HG02798 (cell line): ENCODE measurements around the gene ARHGAP12.
"Not testable (repeated sequence)": the region's sequence is repeated elsewhere in the genome, so short reads cannot be mapped to it uniquely, and the experiment has no call there.

ENCODE experiments used
- ATAC-seq: cut with Tn5 transposase; IDR thresholded peaks from one replicate; pipeline ENCODE4 v1.9.1; 2021; ENCODE audit warnings: mild to moderate bottlenecking; ENCODE audit not compliant: unreplicated experiment, poor library complexity

The ARHGAP12 gene

DNA sequence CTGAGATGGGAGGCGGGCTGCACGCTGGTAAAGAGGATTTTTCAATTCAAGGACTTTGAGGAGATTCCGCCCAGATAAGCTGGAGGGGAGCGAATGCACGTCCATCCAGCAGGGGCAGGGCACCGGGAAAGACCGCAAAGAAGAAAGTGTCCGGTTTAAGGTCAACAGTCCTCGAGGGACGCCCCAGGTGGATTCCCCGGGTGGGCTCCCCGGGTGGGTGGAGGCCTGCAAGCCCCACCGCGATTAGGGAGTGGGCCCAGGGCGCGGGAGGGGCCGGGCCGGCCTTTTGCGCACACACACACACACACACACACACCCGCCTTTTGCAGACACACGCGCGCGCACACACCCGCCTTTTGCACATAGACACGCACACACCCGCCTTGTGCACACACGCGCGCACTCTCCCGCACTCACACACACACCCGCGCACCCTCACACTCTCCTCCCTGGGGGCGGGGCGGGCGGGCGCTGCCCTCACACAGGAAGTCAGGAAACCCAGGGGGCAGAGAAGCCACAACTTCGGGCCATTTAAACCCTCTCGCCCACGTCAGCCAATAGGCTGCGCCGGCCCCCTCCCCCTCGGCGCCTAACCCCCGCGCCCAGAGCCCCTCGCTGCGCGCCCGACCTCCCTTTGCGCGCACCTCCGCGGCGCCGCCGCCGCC, 615 bp downstream of the ARHGAP12 start:
- ATAC-seq = peak; percentile 31

DNA sequence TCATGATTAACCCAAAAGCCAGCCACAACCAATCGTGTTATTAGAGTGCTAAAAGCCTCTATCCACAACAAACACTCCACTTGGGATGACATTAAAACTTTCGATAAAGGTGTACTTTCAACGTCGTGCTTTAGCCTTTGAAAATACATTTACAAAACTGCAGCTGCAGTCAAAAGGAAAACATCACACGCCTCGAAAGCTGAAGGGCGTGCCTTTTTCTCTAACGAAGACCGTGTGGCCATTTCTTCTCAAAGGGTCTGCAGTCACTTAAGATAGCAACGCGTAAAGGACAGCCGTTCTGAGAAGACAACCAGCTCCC, 1.1 kb downstream of the ARHGAP12 start:
- ATAC-seq = no peak

DNA sequence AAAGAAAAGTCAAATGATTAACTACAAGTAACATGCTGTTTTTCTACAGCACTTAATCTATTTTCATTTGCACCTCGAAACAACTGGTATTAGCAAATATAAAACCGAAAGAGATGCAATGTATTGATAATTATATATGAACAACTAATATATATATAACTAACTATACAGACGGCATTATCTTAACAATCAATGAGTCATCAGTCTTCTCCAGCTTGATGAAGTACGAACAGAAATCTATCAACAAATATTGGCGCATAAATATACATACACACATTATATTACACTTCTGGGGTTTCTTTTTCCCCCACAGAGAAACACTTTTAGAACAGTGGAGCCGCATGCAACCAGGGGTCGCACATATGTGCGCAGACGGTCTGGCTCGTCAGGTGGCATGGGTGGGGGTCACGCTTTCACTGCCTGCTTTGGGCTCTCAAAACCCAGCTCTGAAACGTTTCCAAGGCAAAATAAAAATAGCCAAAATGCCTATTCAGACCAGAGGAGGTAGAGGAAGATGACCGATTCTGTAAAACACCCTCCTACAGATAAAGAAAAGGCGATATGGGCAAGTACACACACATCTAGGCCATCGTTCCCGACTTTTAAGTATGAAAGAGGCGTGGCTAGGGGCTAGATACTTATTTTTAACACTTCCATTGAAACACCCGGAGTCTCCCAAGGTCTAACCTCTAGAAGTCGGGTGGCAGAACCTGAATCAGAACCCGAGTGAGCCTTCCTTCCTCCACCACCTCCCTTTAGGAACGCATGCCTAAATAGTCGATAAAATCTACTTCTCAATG, 1.7 kb downstream of the ARHGAP12 start:
- ATAC-seq = no peak

DNA sequence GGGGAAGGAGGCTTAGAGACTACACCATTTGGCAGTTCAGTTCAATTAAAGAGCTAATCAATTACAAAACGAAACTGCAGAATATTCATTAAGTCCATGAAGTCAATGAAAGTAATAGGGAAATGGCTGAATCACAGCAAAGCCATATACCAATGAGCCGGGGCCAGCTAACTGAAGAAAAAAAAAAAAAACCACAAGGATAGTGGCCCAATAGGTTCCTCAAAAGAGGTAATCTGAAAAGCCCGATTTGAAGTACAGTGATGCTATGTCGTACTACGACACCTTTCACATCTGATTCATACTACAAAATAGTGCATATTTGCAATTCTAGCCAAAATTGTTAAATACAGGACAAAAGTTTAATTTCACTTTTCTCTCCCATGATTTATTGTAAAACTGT, 2.5 kb downstream of the ARHGAP12 start:
- ATAC-seq = no peak

DNA sequence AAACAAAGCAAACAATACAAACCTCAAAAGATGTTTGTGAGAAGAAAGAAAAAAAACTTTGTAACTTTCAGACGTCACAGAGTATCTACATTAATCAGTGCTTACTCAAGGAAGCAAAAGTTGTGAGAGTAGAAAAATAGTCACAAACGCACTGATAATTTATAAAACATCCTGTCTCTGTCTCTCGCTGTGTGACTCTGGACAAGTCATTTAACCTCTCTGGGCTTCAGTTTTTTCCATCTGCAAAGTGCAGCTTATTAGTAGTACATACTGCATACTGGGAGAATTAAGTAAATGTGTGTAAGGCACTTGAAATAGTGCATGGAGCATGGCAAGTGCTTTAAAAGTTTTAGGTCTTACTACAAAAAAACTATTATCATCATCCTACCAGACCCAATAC, 3.8 kb downstream of the ARHGAP12 start:
- ATAC-seq = no peak

DNA sequence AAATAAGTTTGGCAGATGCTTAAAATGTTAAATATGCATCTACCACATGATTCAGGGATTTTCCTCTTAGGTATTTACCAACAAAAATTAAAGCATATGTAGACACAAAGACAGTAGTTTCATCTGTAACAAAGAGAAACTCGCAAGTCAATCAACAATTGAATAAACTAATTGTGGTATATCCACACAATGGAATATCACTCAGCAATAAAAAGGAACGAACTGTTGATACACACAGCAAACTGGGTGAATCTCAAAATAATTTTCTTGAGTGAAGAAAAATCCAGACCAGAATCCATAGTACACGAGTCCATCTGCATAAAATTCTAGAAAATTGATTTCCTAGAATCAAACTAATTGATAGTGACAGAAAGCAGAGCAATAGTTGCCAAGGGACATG, 5.2 kb downstream of the ARHGAP12 start:
- no peak for ATAC-seq

DNA sequence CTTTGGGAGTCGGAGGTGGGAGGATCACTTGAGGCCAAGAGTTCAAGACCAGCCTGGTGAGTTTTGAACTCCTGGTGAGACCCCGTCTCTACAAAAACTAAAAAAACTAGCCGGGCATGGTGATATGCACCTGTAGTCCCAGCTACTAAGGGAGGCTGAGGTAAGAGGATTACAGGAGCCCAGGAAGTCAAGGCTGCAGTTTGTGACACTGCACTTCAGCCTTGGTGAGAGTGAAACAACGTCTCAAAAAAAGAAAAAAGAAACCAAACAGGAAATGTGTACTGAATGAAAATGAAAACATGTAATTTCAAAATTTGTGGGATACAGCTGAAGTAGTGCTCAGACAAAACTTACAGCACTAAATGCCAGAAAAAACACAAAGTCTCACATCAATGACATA, 7.6 kb downstream of the ARHGAP12 start:
- peak; percentile 55 for ATAC-seq

DNA sequence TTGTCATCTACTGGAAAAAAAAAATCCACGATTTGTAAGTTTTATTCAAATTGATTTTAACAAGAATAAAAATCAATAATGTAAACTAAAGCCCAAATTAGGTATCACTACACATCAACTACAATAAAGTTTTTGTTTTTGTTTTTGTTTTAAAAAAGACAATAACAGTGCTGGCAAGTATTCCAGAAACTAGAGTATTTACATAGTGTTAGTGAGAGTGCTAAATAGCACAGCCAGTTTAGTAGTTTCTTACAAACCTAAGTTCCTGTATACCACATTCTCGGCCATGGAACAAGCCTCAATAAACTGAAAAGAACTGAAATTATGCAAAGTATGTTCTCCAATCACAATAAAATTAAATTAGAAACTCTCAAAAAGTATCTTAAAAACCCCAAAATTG, 8.1 kb downstream of the ARHGAP12 start:
- ATAC-seq = peak; percentile 72

DNA sequence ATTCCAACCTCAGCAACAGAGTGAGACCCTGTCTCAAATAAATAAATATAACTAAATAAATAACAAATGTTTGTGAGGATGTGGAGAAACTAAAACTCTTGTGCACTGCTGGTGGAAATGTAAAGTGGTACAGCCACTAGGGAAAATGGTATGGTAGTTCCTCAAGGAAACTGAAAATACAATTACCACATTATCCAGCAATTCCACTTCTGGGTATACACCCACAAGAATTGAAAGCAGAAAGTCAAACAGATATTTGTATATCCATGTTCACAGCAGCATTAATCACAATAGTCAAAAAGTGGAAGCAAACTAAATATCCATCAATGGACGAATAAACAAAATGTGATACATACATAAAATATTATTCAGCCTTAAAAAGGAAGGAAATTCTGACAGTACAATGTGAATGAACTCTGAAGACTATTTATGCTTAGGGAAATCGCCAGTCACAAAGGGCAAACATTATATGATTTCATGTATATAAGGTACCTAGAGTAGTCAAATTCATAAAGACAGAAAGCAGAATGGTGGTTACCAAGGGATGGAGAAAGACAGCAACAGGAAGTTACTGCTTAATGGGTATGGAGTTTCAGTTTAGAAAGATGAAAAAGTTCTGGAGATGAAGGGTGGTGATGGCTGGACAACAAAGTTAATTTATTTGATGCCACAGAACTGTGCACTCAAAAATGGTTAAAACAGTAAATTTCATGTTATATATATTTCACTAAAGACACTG, 9.8 kb downstream of the ARHGAP12 start:
- no peak for ATAC-seq

DNA sequence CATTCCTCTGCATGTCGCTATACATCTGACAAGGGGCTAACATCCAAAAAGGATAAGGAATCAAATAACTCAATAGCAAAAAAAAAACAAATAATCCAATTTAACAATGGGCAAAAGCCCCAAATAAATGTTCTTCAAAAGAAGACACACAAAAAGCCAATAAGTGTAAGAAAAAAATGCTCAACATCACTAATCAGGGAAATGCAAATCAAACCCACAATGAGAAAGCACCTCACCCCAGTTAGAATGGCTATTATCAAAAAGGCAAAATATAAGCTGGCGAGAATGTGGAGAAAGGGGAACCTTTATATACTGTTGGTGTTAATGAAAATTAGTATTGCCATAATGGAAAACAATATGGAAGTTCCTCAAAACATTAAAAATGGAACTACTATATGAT, 14.3 kb downstream of the ARHGAP12 start:
- ATAC-seq = no peak

DNA sequence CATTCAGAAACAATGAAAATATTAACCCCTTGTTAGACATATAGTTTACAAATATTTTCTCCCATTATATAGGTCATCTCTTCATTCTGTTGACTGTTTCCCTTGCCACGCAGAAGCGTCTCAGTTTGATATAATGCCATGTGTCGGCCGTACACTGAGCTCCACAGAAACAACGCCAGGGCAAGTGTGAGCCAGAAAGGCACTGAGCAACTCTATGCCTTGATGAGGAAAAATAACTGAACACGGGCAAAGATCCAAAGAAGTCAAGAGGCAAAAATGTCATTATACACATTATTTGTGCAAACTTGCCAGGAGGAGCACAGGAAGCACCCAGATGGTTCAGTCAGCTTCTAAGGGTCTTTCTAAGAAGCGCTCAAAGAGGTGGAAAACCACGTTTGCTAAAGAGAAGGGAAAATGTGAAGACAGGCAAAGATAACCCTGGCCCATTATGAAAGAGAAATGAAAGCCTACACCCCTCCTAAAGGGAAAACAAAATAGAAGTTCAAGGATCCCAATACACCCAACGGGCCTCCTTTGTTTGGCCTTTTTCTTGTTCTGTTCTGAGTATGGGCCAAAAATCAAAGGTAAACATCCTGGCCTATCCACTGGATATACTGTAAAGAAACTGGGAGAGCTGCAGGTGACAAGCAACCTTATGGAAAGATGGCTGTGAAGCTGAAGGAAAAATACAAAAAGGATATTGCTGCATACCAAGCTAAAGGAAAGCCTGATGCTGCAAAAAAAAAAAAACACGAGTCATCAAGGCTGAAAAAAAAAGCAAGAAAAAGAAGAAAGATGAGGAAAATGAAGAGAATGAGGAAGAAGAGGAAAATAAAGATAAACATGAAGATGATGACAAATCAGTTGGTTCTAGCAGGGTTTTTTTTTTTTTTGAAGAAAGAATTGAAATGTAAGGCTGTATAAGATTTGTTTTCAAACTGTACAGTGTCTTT, 15.5 kb downstream of the ARHGAP12 start:
- ATAC-seq = no peak

DNA sequence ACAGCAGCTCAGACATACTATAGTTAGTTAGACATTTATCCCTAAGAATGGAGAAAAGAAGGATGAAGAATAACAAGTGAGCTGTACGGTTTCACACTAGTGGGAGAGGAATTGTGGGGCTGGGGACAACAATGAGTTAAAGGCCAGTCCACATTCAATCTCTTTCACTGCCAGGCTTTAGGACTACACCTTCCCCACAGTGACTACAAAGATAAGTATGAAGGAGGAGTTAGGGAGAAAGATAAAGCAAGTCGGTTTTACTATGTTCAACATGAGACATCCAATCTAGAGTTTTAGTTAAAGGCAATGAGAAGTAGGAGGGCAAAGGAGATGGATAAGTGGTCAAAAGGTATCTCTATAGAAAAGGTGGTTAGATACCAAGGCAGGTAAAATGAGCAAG, 16.3 kb downstream of the ARHGAP12 start:
- no peak for ATAC-seq

DNA sequence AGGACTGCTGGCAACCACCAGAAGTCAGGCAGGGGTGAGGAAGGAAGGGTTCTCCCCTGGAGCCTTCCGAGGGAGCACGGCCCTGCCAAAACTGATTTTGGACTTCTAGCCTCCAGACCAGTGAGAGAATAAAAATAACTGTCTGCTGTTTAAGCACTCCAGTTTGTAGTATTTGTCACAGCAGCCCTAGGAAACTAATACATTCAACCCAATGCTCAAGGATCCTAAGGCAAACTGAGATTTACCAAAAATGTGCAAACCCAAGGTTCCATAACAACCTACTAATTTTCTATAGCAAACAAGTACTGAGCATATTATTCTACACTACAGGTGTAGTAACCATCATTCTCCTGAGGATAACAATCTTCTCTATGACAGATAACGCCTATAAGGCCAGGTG, 18.6 kb downstream of the ARHGAP12 start:
- ATAC-seq = no peak

DNA sequence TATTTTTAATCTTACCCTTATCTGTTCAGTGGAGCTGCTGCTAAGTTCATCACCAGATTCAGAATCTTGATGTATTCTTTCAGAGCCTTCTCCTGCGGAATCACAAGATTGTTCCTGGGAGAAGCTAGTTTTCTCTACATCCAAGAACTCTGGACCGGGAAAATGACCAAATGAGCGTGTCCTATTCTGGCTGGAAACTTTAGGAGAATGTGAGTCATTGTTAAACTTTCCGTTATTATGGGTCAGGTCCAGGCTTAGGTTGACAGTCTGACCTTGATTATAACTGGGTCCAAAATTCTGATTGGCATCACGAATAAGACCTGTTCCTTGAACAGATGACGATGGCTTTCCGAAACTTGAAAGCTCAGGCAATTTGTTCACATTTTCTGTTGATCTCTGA, 20.5 kb downstream of the ARHGAP12 start:
- ATAC-seq = no peak

DNA sequence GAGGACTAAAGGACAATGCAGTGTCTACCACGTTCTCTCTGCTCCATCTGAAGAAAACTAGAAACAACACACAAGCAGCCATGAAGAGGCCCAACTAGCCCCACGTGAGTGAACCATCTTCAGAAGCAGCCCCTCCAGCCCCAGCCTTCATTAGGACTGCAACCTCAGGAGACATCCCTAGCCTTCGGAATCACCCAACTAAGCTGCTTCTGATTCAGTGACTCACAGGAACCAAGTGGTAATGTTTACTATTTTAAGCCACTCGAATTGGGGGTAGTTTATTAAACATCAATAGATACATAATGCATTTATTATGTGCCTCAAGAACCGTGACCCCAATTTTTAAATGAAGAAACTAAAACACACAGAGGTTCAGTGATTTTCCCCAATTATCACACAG, 22.6 kb downstream of the ARHGAP12 start:
- no peak for ATAC-seq

DNA sequence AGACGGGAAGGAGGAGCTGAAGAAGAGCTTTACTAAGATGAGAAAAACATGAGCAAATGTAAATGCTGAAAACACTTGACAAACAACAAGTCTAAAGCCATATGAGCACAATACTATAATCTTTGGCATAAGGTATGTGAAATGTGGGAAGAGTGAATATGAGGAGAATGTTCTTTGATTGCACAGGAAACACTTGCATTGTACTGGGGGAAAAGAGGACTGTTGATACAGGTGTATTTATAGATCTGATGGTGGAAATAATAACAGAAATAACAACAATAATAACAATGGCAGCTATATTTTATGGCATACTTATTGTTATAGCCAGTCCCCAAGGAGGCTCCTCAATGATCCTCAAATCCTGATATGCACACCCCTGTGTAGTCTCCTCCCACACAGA, 23.0 kb downstream of the ARHGAP12 start:
- no peak for ATAC-seq

DNA sequence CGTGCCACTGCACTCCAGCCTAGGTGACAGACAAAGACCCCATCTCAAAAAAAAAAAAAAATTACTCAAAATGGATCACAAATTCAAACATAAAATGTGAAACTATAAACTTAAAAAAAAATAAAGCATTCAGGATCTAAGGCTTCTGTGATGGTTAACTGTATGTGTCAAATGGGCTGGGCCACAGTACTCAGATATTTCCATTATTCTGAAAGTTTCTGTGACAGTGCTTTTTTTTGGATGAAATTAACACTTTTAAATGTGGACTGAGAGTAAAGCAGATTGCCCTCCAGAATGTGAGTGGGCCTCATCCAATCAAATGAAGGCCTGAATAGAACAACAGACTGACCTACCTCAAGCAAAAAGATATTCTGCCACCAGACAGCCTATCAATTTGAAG, 26.0 kb downstream of the ARHGAP12 start:
- ATAC-seq = no peak

DNA sequence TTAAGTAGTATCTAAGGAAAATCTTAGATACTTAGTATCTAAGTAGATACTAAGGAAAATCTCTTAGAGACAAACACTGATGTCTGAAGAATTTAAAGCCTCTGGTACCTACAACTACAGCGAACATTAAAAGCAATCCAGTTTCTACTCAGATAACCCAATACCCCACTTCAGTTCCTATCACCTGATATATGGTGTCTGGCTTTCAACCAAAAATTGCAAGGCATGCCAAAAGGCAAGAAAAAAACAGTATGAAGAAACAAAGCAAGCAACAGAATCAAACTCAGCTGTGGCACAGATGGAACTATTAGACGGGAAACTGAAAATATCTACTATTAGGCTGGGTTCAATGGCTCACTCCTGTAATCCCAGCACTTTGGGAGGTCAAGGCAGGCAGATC, 31.1 kb downstream of the ARHGAP12 start:
- ATAC-seq = no peak

DNA sequence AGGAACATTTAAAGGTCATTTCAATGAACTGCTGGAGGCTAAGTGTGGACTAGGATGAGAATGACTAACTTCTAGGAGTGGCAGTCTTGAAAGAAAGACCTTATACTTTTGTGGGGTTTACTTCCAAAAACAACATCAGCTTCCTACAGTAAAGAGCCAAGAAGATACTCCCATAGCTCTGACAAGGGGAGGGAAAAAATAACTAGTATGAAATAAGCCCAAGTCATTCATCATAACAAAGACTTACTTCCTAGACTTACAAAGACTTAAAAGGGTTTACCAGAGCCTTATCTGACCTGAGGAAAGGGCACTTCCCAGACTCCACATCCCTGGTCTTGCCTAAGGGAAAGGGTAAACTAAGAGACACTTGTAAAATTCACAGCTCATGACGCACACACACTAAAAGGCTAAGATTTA, 31.7 kb downstream of the ARHGAP12 start:
- no peak for ATAC-seq

DNA sequence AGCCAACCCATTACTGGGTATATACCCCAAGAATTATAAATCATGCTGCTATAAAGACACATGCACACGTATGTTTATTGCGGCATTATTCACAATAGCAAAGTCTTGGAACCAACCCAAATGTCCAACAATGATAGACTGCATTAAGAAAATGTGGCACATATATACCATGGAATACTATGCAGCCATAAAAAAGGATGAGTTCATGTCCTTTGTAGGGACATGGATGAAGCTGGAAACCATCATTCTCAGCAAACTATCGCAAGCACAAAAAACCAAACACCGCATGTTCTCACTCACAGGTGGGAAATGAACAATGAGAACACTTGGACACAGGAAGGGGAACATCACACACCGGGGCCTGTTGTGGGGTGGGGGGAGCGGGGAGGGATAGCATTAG, 32.9 kb downstream of the ARHGAP12 start:
- not testable (repeated sequence) for ATAC-seq
